NCI-H146 treated with DMSO at 0.1 percent for 48 hours (cell line): ENCODE results near the gene ACADS.

Source experiments
- DNase-seq: peaks from one replicate; lab custom pipeline; 2025; ENCODE audit not compliant: unreplicated experiment; lab: John Stamatoyannopoulos, UW

The ACADS gene

GRCh38 chr12:120787889-120788288, 62.3 kb downstream of the ACADS start:
- no peak for DNase-seq
